ENCODE results near the gene PRDM16.

Gene PRDM16

DNA sequence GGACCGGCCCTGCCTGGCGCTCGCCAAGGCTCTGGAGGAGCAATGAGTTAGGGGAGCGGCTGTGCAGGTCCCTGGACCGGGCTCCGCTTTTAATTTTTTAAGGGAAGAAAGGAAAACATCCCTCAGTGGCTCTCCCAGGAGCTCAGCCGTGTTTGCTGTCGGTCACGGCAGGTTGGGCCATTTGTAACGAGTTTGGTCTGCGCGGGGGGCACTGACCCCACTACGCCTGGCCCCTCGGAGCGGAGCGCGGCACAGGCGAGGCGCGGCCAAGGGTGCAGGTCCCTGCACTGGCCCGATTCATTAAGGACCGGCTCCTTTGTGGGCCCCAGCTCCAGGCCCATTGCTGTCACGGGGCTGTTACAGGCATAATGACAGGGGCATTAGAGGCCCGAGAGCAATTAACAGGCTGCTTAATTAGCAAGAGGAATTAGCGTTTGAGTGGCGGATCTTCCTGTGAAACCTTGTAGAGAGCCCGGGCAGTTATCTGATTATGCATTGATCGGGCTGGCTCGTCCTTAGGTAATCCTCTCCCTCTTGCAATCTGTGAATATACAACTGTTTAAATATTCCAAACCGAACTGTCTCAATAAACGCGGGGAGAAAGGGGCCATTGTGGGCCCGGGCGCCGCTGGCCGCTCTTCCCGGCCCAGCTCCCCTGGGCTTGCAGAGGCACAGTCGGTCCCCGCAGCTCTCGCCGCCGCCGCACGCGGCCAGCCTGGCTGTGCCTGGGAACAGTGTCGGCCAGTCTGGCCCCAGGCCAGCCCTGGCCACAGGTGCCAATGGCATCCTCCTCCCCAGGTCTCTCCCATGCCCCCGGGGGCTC lies 56.8 kb downstream of the PRDM16 start:
- H3K79me2 ChIP-seq (ENCODE audit: insufficient read depth, low read length): peaks cover 25% of the 10 kb centered on the region; the same call in 1 of the 2 replicates
- no peak overlapping the region for H3K4me2 ChIP-seq (ENCODE audit: low read depth, low read length, poor library complexity, severe bottlenecking)
- no peak overlapping the region for H3K4me3 ChIP-seq (ENCODE audit: low read length, poor library complexity, severe bottlenecking)
- H3K9me3 ChIP-seq (ENCODE audit: insufficient read depth, low read depth, low read length): no peaks in the 10 kb centered on the region
- no peaks in the 10 kb centered on the region for H3K27me3 ChIP-seq (ENCODE audit: insufficient read depth, low read length, poor library complexity, severe bottlenecking)
- no peak overlapping the region for H3K9ac ChIP-seq (ENCODE audit: low read depth, low read length, poor library complexity, severe bottlenecking)
- no peak overlapping the region for H2AFZ ChIP-seq (ENCODE audit: low read length)
- H4K20me1 ChIP-seq (ENCODE audit: insufficient read depth, low read length, poor library complexity, severe bottlenecking): peaks cover 5% of the 10 kb centered on the region
- H3K4me1 ChIP-seq (ENCODE audit: insufficient read depth, low read length, poor library complexity, severe bottlenecking): no peaks in the 10 kb centered on the region
- H3F3A ChIP-seq (ENCODE audit: low read depth): no peaks in the 10 kb centered on the region
- TF ChIP-seq EZH2phosphoT487 (IDR thresholded peaks at IDR 0.05; ENCODE audit: borderline replicate concordance): no peak
- TF ChIP-seq, protein P1, sequence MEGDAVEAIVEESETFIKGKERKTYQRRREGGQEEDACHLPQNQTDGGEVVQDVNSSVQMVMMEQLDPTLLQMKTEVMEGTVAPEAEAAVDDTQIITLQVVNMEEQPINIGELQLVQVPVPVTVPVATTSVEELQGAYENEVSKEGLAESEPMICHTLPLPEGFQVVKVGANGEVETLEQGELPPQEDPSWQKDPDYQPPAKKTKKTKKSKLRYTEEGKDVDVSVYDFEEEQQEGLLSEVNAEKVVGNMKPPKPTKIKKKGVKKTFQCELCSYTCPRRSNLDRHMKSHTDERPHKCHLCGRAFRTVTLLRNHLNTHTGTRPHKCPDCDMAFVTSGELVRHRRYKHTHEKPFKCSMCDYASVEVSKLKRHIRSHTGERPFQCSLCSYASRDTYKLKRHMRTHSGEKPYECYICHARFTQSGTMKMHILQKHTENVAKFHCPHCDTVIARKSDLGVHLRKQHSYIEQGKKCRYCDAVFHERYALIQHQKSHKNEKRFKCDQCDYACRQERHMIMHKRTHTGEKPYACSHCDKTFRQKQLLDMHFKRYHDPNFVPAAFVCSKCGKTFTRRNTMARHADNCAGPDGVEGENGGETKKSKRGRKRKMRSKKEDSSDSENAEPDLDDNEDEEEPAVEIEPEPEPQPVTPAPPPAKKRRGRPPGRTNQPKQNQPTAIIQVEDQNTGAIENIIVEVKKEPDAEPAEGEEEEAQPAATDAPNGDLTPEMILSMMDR (conservative IDR thresholded peaks at IDR 0.05; ENCODE audit: low read length): no peak
- H3K36me3 ChIP-seq (ENCODE audit: insufficient read depth, low read length): no peaks in the 10 kb centered on the region
- no peaks in the 10 kb centered on the region for H3K9me2 ChIP-seq (replicated peaks; ENCODE audit: low read depth, low read length)

DNA sequence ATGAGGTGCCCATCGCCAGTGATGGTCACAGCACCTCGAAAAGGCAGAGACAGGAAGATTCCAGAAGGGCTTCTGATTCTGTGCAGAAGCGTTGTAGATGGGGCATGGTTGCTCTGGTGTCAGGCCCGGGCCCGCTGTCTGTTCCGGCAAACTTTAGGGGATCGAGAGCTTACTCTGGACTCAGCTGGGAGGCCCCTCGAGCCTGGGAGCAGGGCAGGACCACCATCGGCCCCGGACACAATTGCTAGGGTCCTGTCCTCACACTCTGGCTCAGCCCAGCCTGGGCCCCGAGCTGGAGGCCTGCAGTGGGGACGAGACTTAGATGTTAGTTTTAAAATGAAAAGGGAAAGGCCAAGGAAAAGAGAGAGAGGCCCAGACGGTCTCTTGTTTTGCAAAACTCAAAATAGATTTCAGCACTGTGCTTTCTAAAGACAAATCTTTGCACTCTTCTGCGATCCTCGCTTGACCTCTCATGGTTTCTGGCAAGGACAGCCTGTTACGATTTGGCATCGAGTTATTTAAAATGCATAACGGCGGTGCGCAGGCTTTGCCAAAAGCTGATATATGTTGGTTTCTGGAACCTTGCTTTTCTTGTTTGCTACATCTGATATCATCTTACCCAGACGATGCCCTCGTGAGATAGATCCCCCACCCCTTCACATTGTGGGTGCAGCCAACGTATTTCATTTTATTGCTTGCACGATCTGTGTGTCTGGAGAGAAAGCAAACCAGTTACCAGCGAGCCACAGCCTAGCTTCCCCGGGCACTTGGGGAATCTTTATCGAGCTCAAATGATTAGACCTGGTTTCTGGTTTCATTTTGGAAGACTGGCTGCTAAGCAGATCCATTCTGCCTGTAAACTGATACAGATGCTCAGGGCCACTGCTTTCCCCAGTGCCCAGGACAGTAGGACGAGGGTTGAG lies 58.0 kb downstream of the PRDM16 start:
- Histone ChIP-seq H3K79me2 (ENCODE audit: insufficient read depth, low read length) (peaks cover 31% of the 10 kb centered on the region; the same call in 1 of the 2 replicates), H3F3A (ENCODE audit: low read depth) (no peaks in the 10 kb centered on the region)
- TF ChIP-seq, protein P1 (conservative IDR thresholded peaks at IDR 0.05; ENCODE audit: low read length): no peak
- no peak for TF ChIP-seq EZH2phosphoT487 (IDR thresholded peaks at IDR 0.05; ENCODE audit: borderline replicate concordance)

DNA sequence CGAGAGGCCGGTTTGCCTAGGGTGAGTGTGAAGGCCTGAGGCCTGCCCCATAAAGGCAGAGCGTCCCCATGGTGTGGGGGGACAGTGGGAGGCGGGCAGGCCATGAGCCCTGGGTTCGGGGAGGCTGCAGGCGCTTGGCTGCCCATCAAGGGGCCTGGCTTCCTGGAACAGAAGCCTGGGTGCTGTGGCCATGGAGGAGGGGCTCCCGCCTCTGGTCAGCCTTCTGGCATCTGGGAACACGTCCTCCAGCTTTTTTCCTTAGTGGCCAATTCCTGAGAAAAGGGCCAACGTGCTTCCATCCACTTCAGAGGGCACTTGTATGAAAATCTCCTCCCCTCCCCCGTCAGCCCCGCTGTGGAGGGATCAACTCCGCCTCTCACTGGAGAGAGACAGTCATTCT lies 58.7 kb downstream of the PRDM16 start:
- Histone ChIP-seq H3K9me3 (ENCODE audit: insufficient read depth, low read depth, low read length) (no peaks in the 10 kb centered on the region), H3K9me2 (replicated peaks; ENCODE audit: low read depth, low read length) (no peaks in the 10 kb centered on the region), H3K27me3 (ENCODE audit: insufficient read depth, low read length, poor library complexity, severe bottlenecking) (no peaks in the 10 kb centered on the region), H3K79me2 (ENCODE audit: insufficient read depth, low read length) (peaks cover 33% of the 10 kb centered on the region; the same call in 1 of the 2 replicates), H2AFZ (ENCODE audit: low read length) (no peak overlapping the region), H3K4me1 (ENCODE audit: insufficient read depth, low read length, poor library complexity, severe bottlenecking) (no peaks in the 10 kb centered on the region), H3K4me2 (ENCODE audit: low read depth, low read length, poor library complexity, severe bottlenecking) (no peak overlapping the region), H4K20me1 (ENCODE audit: insufficient read depth, low read length, poor library complexity, severe bottlenecking) (peaks cover 8% of the 10 kb centered on the region), H3K4me3 (ENCODE audit: low read length, poor library complexity, severe bottlenecking) (no peak overlapping the region), H3F3A (ENCODE audit: low read depth) (no peaks in the 10 kb centered on the region), H3K36me3 (ENCODE audit: insufficient read depth, low read length) (no peaks in the 10 kb centered on the region), H3K9ac (ENCODE audit: low read depth, low read length, poor library complexity, severe bottlenecking) (no peak overlapping the region)
- TF ChIP-seq, protein P1 (conservative IDR thresholded peaks at IDR 0.05; ENCODE audit: low read length): no peak
- TF ChIP-seq EZH2phosphoT487 (IDR thresholded peaks at IDR 0.05; ENCODE audit: borderline replicate concordance): no peak

More for the DNA sequence above, 58.0 kb downstream of the PRDM16 start:
- no peak overlapping the region for H3K9ac ChIP-seq (ENCODE audit: low read depth, low read length, poor library complexity, severe bottlenecking)
- H2AFZ ChIP-seq (ENCODE audit: low read length): no peak overlapping the region
- H3K4me1 ChIP-seq (ENCODE audit: insufficient read depth, low read length, poor library complexity, severe bottlenecking): no peaks in the 10 kb centered on the region
- no peaks in the 10 kb centered on the region for H3K36me3 ChIP-seq (ENCODE audit: insufficient read depth, low read length)
- no peaks in the 10 kb centered on the region for H3K9me3 ChIP-seq (ENCODE audit: insufficient read depth, low read depth, low read length)
- no peaks in the 10 kb centered on the region for H3K27me3 ChIP-seq (ENCODE audit: insufficient read depth, low read length, poor library complexity, severe bottlenecking)
- H4K20me1 ChIP-seq (ENCODE audit: insufficient read depth, low read length, poor library complexity, severe bottlenecking): peaks cover 7% of the 10 kb centered on the region
- H3K4me2 ChIP-seq (ENCODE audit: low read depth, low read length, poor library complexity, severe bottlenecking): no peak overlapping the region
- no peaks in the 10 kb centered on the region for H3K9me2 ChIP-seq (replicated peaks; ENCODE audit: low read depth, low read length)
- H3K4me3 ChIP-seq (ENCODE audit: low read length, poor library complexity, severe bottlenecking): no peak overlapping the region
